Tibial artery (tissue), 4 donors: Measurements from ENCODE around the gene SEMA4C.
A peak's percentile ranks its signal among the peaks of the same experiment; 100 is the strongest.

Source experiments
- DNase-seq, 2 donors: peaks; one replicate each; pipeline ENCODE4 v3.0.0-alpha.2; 2019
- H3K27ac ChIP-seq, 2 donors: fragments of 200-600 bp; sonication (generic) in 1 of 2; 1 replicate in 1 of 2; 2 replicates in 1 of 2; pipeline ENCODE4 v1.5.1; 2018 to 2019; ENCODE audit warnings: mild to moderate bottlenecking in 1 of 2
- H3K27me3 ChIP-seq, 2 donors: fragments of 200-600 bp; sonication (generic) in 1 of 2; one replicate each; pipeline versions ENCODE4 v1.5.1 to v1.6.0; 2016 to 2019
- H3K36me3 ChIP-seq, 3 donors: fragments of 200-600 bp; sonication (generic) in 2 of 3; one replicate each; pipeline ENCODE4 v1.5.1; 2016 to 2019; ENCODE audit warnings: mild to moderate bottlenecking in 2 of 3
- H3K4me1 ChIP-seq, 4 donors: fragments of 200-600 bp; sonication (generic) in 2 of 4; 1 replicate in 3 of 4; 2 replicates in 1 of 4; pipeline ENCODE4 v1.5.1; 2016 to 2019
- H3K4me3 ChIP-seq, 2 donors: fragments of 200-600 bp; sonication (generic) in 1 of 2; 1 replicate in 1 of 2; 2 replicates in 1 of 2; pipeline ENCODE4 v1.5.1; 2018 to 2019; ENCODE audit warnings: mild to moderate bottlenecking in 2 of 2
- H3K9me3 ChIP-seq, 3 donors: fragments of 200-600 bp; sonication (generic) in 1 of 3; one replicate each; pipeline ENCODE4 v1.5.1; 2016 to 2019
- CTCF ChIP-seq, 2 experiments: fragments of 200-600 bp in 1 of 2; fragments of 450-650 bp in 1 of 2; IDR thresholded peaks; one replicate each; pipeline ENCODE4 v1.5.1; 2017 to 2019; ENCODE audit warnings: antibody characterized with exemption in 2 of 2, mild to moderate bottlenecking in 1 of 2, moderate library complexity in 1 of 2
- intact Hi-C: fragments of 100-400 bp; cut with DNase I; formaldehyde crosslinking; loops from one replicate; pipeline ENCODE4 v1.15.0; 2023; ENCODE audit warnings: low total_unique reads

SEMA4C gene

DNA sequence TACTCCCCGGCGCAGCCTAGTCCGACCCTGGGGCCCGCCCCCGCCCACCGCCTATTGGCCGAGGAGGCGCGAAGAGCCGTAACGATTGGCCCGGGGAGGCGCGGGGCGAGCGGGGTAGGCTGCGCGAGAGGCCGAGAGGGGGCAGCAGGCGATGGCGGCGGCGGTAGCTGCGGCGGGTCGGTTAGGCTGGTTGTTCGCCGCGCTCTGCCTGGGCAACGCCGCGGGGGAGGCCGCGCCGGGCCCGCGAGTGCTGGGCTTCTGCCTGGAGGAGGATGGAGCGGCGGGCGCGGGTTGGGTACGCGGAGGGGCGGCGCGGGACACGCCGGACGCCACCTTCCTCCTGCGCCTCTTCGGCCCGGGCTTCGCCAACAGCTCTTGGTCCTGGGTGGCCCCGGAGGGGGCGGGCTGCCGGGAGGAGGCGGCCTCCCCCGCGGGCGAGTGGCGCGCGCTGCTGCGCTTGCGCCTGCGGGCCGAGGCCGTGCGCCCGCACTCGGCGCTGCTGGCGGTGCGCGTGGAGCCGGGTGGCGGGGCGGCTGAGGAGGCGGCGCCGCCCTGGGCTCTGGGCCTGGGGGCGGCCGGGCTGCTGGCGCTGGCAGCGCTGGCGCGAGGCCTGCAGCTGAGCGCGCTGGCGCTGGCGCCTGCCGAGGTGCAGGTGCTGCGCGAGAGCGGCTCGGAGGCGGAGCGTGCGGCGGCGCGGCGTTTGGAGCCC is 53.6 kb downstream of the SEMA4C start, which contains the start of gene CNNM3:
CNNM3 (plus strand) TSS at position 142 of the 709 bp plus-strand sequence; CDS start at position 152, 10 bp downstream.
- Histone ChIP-seq H3K4me1 (peaks cover 0 to 58% (median 40%) of the 10 kb centered on the region in 4 donors), H3K36me3 (peaks cover 0 to 16% (median under 1%) of the 10 kb centered on the region in 3 donors), H3K4me3 (peak within 1 kb of the TSS; percentile 58 to 85), H3K27me3 (no peaks in the 10 kb centered on the region), H3K27ac (peak within 1 kb of the TSS; percentile 77 to 95), H3K9me3 (no peaks in the 10 kb centered on the region)
- intact Hi-C loops = loop anchor here (5.0 kb wide), 1 partner anchor 41 kb away; the partner anchor contains the start of gene ANKRD39
- peak; percentile 66 to 67 for TF ChIP-seq CTCF (IDR thresholded peaks at IDR 0.05)
- DNase-seq = peak; percentile 96 to 98

- no peak for TF ChIP-seq CTCF (IDR thresholded peaks at IDR 0.05)
- intact Hi-C loops = loop anchor here (5.0 kb wide), 1 partner anchor 42 kb away; the partner anchor contains the start of gene ANKRD39
- Histone ChIP-seq H3K27ac (peak overlapping the region; percentile 77 to 95), H3K27me3 (no peaks in the 10 kb centered on the region), H3K4me1 (peaks cover 0 to 50% (median 37%) of the 10 kb centered on the region in 4 donors), H3K9me3 (no peaks in the 10 kb centered on the region), H3K36me3 (peaks cover 0 to 16% (median 8%) of the 10 kb centered on the region in 3 donors), H3K4me3 (peak overlapping the region; percentile 58 to 85)
- peak in 1 of 2 donors; percentile 42 for DNase-seq
These were observed 54.4 kb downstream of the SEMA4C start for GRCh38 chr2:96815326-96816126.

GRCh38 chr2:96813656-96814055 is 56.2 kb downstream of the SEMA4C start:
- no peak overlapping the region for H3K4me3 ChIP-seq
- no peaks in the 10 kb centered on the region for H3K9me3 ChIP-seq
- no peak overlapping the region for H3K27ac ChIP-seq
- DNase-seq = no peak
- H3K27me3 ChIP-seq = no peaks in the 10 kb centered on the region
- no peak for TF ChIP-seq CTCF (IDR thresholded peaks at IDR 0.05)
- H3K4me1 ChIP-seq = peaks cover 0 to 32% (median 24%) of the 10 kb centered on the region in 4 donors
- peaks cover 0 to 27% (median 14%) of the 10 kb centered on the region in 3 donors for H3K36me3 ChIP-seq
- intact Hi-C loops = no loop called here

GRCh38 chr2:96811917-96812316 is 58.0 kb downstream of the SEMA4C start:
- H3K27ac ChIP-seq = peak overlapping the region in 1 of 2 donors; percentile 9
- H3K27me3 ChIP-seq = no peaks in the 10 kb centered on the region
- H3K36me3 ChIP-seq = peaks cover 0 to 38% (median 16%) of the 10 kb centered on the region in 3 donors
- H3K4me1 ChIP-seq = peaks cover 0 to 14% (median 7%) of the 10 kb centered on the region in 4 donors
- H3K4me3 ChIP-seq = no peak overlapping the region
- no peak for TF ChIP-seq CTCF (IDR thresholded peaks at IDR 0.05)
- intact Hi-C loops = no loop called here
- DNase-seq = no peak
- H3K9me3 ChIP-seq = no peaks in the 10 kb centered on the region

DNA sequence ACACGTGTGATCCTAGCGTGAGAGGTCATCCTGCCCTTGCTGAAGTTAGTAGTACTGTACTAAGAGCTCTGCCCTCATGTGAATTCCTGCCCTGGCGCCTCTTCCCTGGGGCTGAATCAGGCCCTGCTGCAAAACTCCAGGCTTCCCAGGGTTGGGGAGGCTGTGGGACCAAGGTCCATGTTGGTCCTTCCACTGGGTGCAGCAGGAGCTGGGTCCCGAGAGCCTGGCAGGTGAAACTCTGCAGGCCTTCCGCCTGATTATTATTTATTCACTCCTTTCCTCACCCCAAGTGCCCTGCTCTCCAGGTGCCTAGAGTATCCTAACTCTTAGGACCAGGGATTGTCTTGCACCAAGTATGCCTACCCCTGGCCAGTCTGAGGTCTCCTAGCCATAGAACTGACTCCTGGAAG is 59.1 kb downstream of the SEMA4C start:
- DNase-seq = no peak
- Histone ChIP-seq H3K27me3 (no peaks in the 10 kb centered on the region), H3K4me1 (peaks cover 0 to 14% (median 7%) of the 10 kb centered on the region in 4 donors), H3K36me3 (peaks cover 0 to 38% (median 16%) of the 10 kb centered on the region in 3 donors), H3K27ac (no peak overlapping the region), H3K4me3 (no peak overlapping the region), H3K9me3 (no peaks in the 10 kb centered on the region)
- TF ChIP-seq CTCF (IDR thresholded peaks at IDR 0.05) = no peak
- intact Hi-C loops = no loop called here
